GM23248 (cell line): ENCODE results near the gene CHGA.

Source experiments
- EZH2 ChIP-seq: fragments of 200-600 bp; sonication (generic); IDR thresholded peaks from 2 replicates; pipeline ENCODE4 v1.6.1; 2018; ENCODE audit warnings: antibody characterized with exemption, mild to moderate bottlenecking; ENCODE audit not compliant: insufficient read depth, poor library complexity, severe bottlenecking
- EZH2phosphoT487 ChIP-seq: fragments of 200-600 bp; sonication (generic); IDR thresholded peaks from 2 replicates; pipeline ENCODE4 v1.6.1; 2018; ENCODE audit warnings: antibody characterized with exemption, moderate library complexity, mild to moderate bottlenecking, low read depth; ENCODE audit not compliant: insufficient read depth

DNA sequence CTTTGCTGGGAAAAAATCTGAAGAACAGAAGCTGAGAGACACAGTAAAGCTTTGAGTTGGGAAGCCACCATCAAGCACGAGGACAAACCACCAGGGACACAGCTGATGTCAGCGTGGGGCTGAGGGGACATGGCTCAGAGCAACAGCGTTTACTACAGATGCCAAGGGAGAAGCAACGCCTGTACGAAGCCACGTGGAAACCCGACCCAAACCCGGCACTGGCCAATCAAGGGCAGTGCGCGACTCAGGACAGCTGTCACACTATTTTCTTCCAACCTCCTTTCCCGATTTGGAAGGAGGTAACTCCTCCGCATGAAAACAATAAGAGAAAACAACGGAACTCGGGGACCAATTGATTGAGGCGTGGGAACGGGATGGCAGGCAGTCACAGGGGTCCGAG, 20.2 kb upstream of the CHGA start:
- TF ChIP-seq EZH2 = no peak
- no peak for TF ChIP-seq EZH2phosphoT487
